ENCODE measurements around the gene SLC25A22.

SLC25A22 gene

GRCh38 chr11:765802-766091 lies 32.3 kb downstream of the SLC25A22 start:
- no peaks in the 10 kb centered on the region for H3K9me2 ChIP-seq (replicated peaks; ENCODE audit: low read depth, low read length)
- H2AFZ ChIP-seq (ENCODE audit: low read length): no peak overlapping the region
- no peaks in the 10 kb centered on the region for H3K9me3 ChIP-seq (ENCODE audit: insufficient read depth, low read depth, low read length)
- no peak overlapping the region for H3K4me3 ChIP-seq (ENCODE audit: low read length, poor library complexity, severe bottlenecking)
- no peaks in the 10 kb centered on the region for H3K79me2 ChIP-seq (ENCODE audit: insufficient read depth, low read length)
- no peaks in the 10 kb centered on the region for H3K27me3 ChIP-seq (ENCODE audit: insufficient read depth, low read length, poor library complexity, severe bottlenecking)
- H3K4me1 ChIP-seq (ENCODE audit: insufficient read depth, low read length, poor library complexity, severe bottlenecking): no peaks in the 10 kb centered on the region
- H3F3A ChIP-seq (ENCODE audit: low read depth): no peaks in the 10 kb centered on the region
- no peaks in the 10 kb centered on the region for H4K20me1 ChIP-seq (ENCODE audit: insufficient read depth, low read length, poor library complexity, severe bottlenecking)
- TF ChIP-seq CTCF (conservative IDR thresholded peaks at IDR 0.05; ENCODE audit: low read length) (no peak), EZH2phosphoT487 (IDR thresholded peaks at IDR 0.05; ENCODE audit: borderline replicate concordance) (no peak)
- H3K4me2 ChIP-seq (ENCODE audit: low read depth, low read length, poor library complexity, severe bottlenecking): no peak overlapping the region
- H3K36me3 ChIP-seq (ENCODE audit: insufficient read depth, low read length): peaks cover 55% of the 10 kb centered on the region; the same call in 1 of the 2 replicates
- H3K9ac ChIP-seq (ENCODE audit: low read depth, low read length, poor library complexity, severe bottlenecking): no peak overlapping the region

- TF ChIP-seq CTCF (conservative IDR thresholded peaks at IDR 0.05; ENCODE audit: low read length) (peak; percentile 68), EZH2phosphoT487 (IDR thresholded peaks at IDR 0.05; ENCODE audit: borderline replicate concordance) (no peak)
- Histone ChIP-seq H3K79me2 (ENCODE audit: insufficient read depth, low read length) (no peaks in the 10 kb centered on the region), H3K9me3 (ENCODE audit: insufficient read depth, low read depth, low read length) (no peaks in the 10 kb centered on the region), H3K4me2 (ENCODE audit: low read depth, low read length, poor library complexity, severe bottlenecking) (no peak overlapping the region), H3K9me2 (replicated peaks; ENCODE audit: low read depth, low read length) (no peaks in the 10 kb centered on the region), H3F3A (ENCODE audit: low read depth) (no peaks in the 10 kb centered on the region), H3K36me3 (ENCODE audit: insufficient read depth, low read length) (peaks cover 55% of the 10 kb centered on the region; the same call in 1 of the 2 replicates), H2AFZ (ENCODE audit: low read length) (no peak overlapping the region), H3K4me1 (ENCODE audit: insufficient read depth, low read length, poor library complexity, severe bottlenecking) (no peaks in the 10 kb centered on the region), H3K4me3 (ENCODE audit: low read length, poor library complexity, severe bottlenecking) (no peak overlapping the region), H3K9ac (ENCODE audit: low read depth, low read length, poor library complexity, severe bottlenecking) (no peak overlapping the region), H3K27me3 (ENCODE audit: insufficient read depth, low read length, poor library complexity, severe bottlenecking) (no peaks in the 10 kb centered on the region), H4K20me1 (ENCODE audit: insufficient read depth, low read length, poor library complexity, severe bottlenecking) (no peaks in the 10 kb centered on the region)
Observed at GRCh38 chr11:765025-765801, 32.9 kb downstream of the SLC25A22 start.

- TF ChIP-seq EZH2phosphoT487 (IDR thresholded peaks at IDR 0.05; ENCODE audit: borderline replicate concordance) (no peak), CTCF (conservative IDR thresholded peaks at IDR 0.05; ENCODE audit: low read length) (no peak)
- H3K79me2 ChIP-seq (ENCODE audit: insufficient read depth, low read length): no peaks in the 10 kb centered on the region
- no peaks in the 10 kb centered on the region for H4K20me1 ChIP-seq (ENCODE audit: insufficient read depth, low read length, poor library complexity, severe bottlenecking)
- H3K4me1 ChIP-seq (ENCODE audit: insufficient read depth, low read length, poor library complexity, severe bottlenecking): no peaks in the 10 kb centered on the region
- no peak overlapping the region for H2AFZ ChIP-seq (ENCODE audit: low read length)
- H3K9me3 ChIP-seq (ENCODE audit: insufficient read depth, low read depth, low read length): no peaks in the 10 kb centered on the region
- H3K9me2 ChIP-seq (replicated peaks; ENCODE audit: low read depth, low read length): no peaks in the 10 kb centered on the region
- H3F3A ChIP-seq (ENCODE audit: low read depth): no peaks in the 10 kb centered on the region
- H3K4me3 ChIP-seq (ENCODE audit: low read length, poor library complexity, severe bottlenecking): no peak overlapping the region
- no peak overlapping the region for H3K4me2 ChIP-seq (ENCODE audit: low read depth, low read length, poor library complexity, severe bottlenecking)
- no peak overlapping the region for H3K9ac ChIP-seq (ENCODE audit: low read depth, low read length, poor library complexity, severe bottlenecking)
- H3K36me3 ChIP-seq (ENCODE audit: insufficient read depth, low read length): peaks cover 58% of the 10 kb centered on the region; the same call in 1 of the 2 replicates
- no peaks in the 10 kb centered on the region for H3K27me3 ChIP-seq (ENCODE audit: insufficient read depth, low read length, poor library complexity, severe bottlenecking)
Observed at GRCh38 chr11:764322-765024, 33.6 kb downstream of the SLC25A22 start.

All from Loucy (cell line).